HepG2 (cell line): Measurements from ENCODE around the gene TP53TG5. TPM values are rescaled to one million over a fixed set of nuclear protein-coding genes. Genes with fewer than 3 reads are reported as not detected.

Experiments used
- GATAD2A ChIP-seq: IDR thresholded peaks from 2 replicates; pipeline ENCODE4 v1.6.1; 2016
- HOXA9 ChIP-seq: sonication (generic); formaldehyde crosslinking; IDR thresholded peaks from 2 replicates; pipeline ENCODE4 v1.8.1; 2022; ENCODE audit warnings: missing genetic modification reagents, mild to moderate bottlenecking, moderate library complexity, borderline replicate concordance
- KAT7 ChIP-seq: IDR thresholded peaks from 2 replicates; pipeline ENCODE4 v1.6.1; 2018; ENCODE audit warnings: borderline replicate concordance, missing compliant biosample characterization
- KDM4B ChIP-seq: sonication (generic); formaldehyde crosslinking; IDR thresholded peaks from 2 replicates; pipeline ENCODE4 v1.4.0; 2020; ENCODE audit warnings: missing genetic modification reagents
- MLX ChIP-seq: IDR thresholded peaks from 2 replicates; pipeline ENCODE4 v1.6.1; 2016
- MZF1 ChIP-seq: sonication (generic); formaldehyde crosslinking; IDR thresholded peaks from 2 replicates; pipeline ENCODE4 v1.8.1; 2023; ENCODE audit warnings: mild to moderate bottlenecking, missing genetic modification reagents, borderline replicate concordance
- NFE2L2 ChIP-seq: fragments of 150-350 bp; IDR thresholded peaks from 2 replicates; pipeline ENCODE4 v1.6.1; 2014; ENCODE audit warnings: low read length
- PRPF4 ChIP-seq: fragments of 200-400 bp; formaldehyde crosslinking; IDR thresholded peaks from 2 replicates; pipeline ENCODE4 v1.6.1; 2016; ENCODE audit warnings: low read length, low read depth; ENCODE audit not compliant: poor library complexity, severe bottlenecking
- SUZ12 ChIP-seq: fragments of 150-350 bp; IDR thresholded peaks from 2 replicates; pipeline ENCODE4 v1.6.1; 2014; ENCODE audit warnings: low read depth, low read length
- ZKSCAN5 ChIP-seq: sonication (generic); formaldehyde crosslinking; IDR thresholded peaks from 2 replicates; pipeline ENCODE4 v1.5.1; 2020; ENCODE audit warnings: mild to moderate bottlenecking, missing genetic modification reagents
- ZNF281 ChIP-seq: sonication (generic); formaldehyde crosslinking; IDR thresholded peaks from 2 replicates; pipeline ENCODE4 v1.4.0; 2020; ENCODE audit warnings: missing genetic modification reagents, borderline replicate concordance
- ZNF331 ChIP-seq: sonication (generic); formaldehyde crosslinking; IDR thresholded peaks from 2 replicates; pipeline ENCODE4 v1.4.0; 2020; ENCODE audit warnings: missing genetic modification reagents
- ZNF383 ChIP-seq: sonication (generic); formaldehyde crosslinking; IDR thresholded peaks from 2 replicates; pipeline ENCODE4 v1.4.0; 2020; ENCODE audit warnings: missing genetic modification reagents, mild to moderate bottlenecking, borderline replicate concordance
- ZNF570 ChIP-seq: sonication (generic); formaldehyde crosslinking; IDR thresholded peaks from 2 replicates; pipeline ENCODE4 v1.4.0; 2020; ENCODE audit warnings: mild to moderate bottlenecking, missing genetic modification reagents, borderline replicate concordance
- ZNF781 ChIP-seq: sonication (generic); formaldehyde crosslinking; IDR thresholded peaks from 2 replicates; pipeline ENCODE4 v1.5.1; 2020; ENCODE audit warnings: borderline replicate concordance, mild to moderate bottlenecking, missing genetic modification reagents; ENCODE audit errors: not compliant biosample characterization
- polyA plus RNA-seq, 8 experiments: library from polyadenylated mRNA; depleted of rRNA in 3 of 8; stranded (reverse) in 7 of 8; unstranded in 1 of 8; fragments of >200 nt; fragmentation: Illumina TruSeq in 4 of 8; extraction: Trizol in 4 of 8; gene quantifications; 2 replicates each; pipeline versions ENCODE4 v1.2.1 to v1.2.3, GENCODE V29; 2011 to 2016; ENCODE audit warnings: low read depth in 4 of 8, missing spikeins in 1 of 8, mixed read lengths in 1 of 8; ENCODE audit not compliant: insufficient read depth in 1 of 8
- total RNA-seq, 5 experiments: library from RNA; depleted of rRNA; stranded (reverse); fragments of >200 nt; fragmentation: Illumina TruSeq; extraction: Trizol; gene quantifications; 2 replicates each; pipeline ENCODE4 v1.2.3, GENCODE V29; 2016; ENCODE audit warnings: low read depth in 1 of 5
- TF ChIP-seq, protein P1 (sequence below): sonication (generic); formaldehyde crosslinking; IDR thresholded peaks from 2 replicates; pipeline ENCODE4 v1.5.1; 2020; ENCODE audit warnings: mild to moderate bottlenecking, missing genetic modification reagents, borderline replicate concordance
- TF ChIP-seq, protein P2 (sequence below): sonication (generic); formaldehyde crosslinking; IDR thresholded peaks from 2 replicates; pipeline ENCODE4 v1.8.0; 2022; ENCODE audit warnings: missing genetic modification reagents, mild to moderate bottlenecking, borderline replicate concordance

TP53TG5 gene
- total and polyA plus RNA-seq, 2 of the 13 experiments (the other 11 are each of a cell fraction or from before 2014, with no cell fraction given), result 0.11 TPM; not detected in 1

- peak; percentile 78; the same call in 1 of the 2 replicates for TF ChIP-seq ZNF331 (CRISPR knock-in tag)
- TF ChIP-seq NFE2L2, result no peak
- TF ChIP-seq KDM4B (CRISPR knock-in tag), result peak; percentile 69; the same call in 1 of the 2 replicates
- no peak for TF ChIP-seq ZNF383 (CRISPR knock-in tag)
- TF ChIP-seq KAT7 (CRISPR knock-in tag), result peak; percentile 97
- TF ChIP-seq, protein P1, sequence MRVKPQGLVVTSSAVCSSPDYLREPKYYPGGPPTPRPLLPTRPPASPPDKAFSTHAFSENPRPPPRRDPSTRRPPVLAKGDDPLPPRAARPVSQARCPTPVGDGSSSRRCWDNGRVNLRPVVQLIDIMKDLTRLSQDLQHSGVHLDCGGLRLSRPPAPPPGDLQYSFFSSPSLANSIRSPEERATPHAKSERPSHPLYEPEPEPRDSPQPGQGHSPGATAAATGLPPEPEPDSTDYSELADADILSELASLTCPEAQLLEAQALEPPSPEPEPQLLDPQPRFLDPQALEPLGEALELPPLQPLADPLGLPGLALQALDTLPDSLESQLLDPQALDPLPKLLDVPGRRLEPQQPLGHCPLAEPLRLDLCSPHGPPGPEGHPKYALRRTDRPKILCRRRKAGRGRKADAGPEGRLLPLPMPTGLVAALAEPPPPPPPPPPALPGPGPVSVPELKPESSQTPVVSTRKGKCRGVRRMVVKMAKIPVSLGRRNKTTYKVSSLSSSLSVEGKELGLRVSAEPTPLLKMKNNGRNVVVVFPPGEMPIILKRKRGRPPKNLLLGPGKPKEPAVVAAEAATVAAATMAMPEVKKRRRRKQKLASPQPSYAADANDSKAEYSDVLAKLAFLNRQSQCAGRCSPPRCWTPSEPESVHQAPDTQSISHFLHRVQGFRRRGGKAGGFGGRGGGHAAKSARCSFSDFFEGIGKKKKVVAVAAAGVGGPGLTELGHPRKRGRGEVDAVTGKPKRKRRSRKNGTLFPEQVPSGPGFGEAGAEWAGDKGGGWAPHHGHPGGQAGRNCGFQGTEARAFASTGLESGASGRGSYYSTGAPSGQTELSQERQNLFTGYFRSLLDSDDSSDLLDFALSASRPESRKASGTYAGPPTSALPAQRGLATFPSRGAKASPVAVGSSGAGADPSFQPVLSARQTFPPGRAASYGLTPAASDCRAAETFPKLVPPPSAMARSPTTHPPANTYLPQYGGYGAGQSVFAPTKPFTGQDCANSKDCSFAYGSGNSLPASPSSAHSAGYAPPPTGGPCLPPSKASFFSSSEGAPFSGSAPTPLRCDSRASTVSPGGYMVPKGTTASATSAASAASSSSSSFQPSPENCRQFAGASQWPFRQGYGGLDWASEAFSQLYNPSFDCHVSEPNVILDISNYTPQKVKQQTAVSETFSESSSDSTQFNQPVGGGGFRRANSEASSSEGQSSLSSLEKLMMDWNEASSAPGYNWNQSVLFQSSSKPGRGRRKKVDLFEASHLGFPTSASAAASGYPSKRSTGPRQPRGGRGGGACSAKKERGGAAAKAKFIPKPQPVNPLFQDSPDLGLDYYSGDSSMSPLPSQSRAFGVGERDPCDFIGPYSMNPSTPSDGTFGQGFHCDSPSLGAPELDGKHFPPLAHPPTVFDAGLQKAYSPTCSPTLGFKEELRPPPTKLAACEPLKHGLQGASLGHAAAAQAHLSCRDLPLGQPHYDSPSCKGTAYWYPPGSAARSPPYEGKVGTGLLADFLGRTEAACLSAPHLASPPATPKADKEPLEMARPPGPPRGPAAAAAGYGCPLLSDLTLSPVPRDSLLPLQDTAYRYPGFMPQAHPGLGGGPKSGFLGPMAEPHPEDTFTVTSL, result peak; percentile 64; the same call in 1 of the 2 replicates
- TF ChIP-seq HOXA9 (CRISPR knock-in tag), result peak; percentile 86; the same call in 1 of the 2 replicates
- TF ChIP-seq SUZ12, result peak; percentile 30; the same call in 1 of the 2 replicates
- peak; percentile 85 for TF ChIP-seq ZKSCAN5
- peak; percentile 27; the same call in 1 of the 2 replicates for TF ChIP-seq GATAD2A (CRISPR knock-in tag)
- TF ChIP-seq ZNF781 (CRISPR knock-in tag), result peak; percentile 95
- TF ChIP-seq, protein P2, sequence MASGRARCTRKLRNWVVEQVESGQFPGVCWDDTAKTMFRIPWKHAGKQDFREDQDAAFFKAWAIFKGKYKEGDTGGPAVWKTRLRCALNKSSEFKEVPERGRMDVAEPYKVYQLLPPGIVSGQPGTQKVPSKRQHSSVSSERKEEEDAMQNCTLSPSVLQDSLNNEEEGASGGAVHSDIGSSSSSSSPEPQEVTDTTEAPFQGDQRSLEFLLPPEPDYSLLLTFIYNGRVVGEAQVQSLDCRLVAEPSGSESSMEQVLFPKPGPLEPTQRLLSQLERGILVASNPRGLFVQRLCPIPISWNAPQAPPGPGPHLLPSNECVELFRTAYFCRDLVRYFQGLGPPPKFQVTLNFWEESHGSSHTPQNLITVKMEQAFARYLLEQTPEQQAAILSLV (CRISPR knock-in tag), result peak; percentile 97
- peak; percentile 46; the same call in 1 of the 2 replicates for TF ChIP-seq MLX (CRISPR knock-in tag)
- TF ChIP-seq ZNF570 (CRISPR knock-in tag), result no peak
- 0 out of 2 replicates have a peak, but pooled peaks have one; percentile 52 for TF ChIP-seq MZF1 (CRISPR knock-in tag)
- TF ChIP-seq ZNF281, result no peak
- no peak for TF ChIP-seq PRPF4
Measured at GRCh38 chr20:45415822-45416637, 37.9 kb upstream of the TP53TG5 start, which contains the start of gene PIGT (continued).
